Mesothelial cell of epicardium (in vitro differentiated cells): Measurements from ENCODE around the gene ARMC9. TPM values are rescaled to one million over a fixed set of nuclear protein-coding genes. Genes with fewer than 3 reads are reported as not detected.

ENCODE experiments used
- DNase-seq, 2 experiments: peaks; one replicate each; pipeline ENCODE4 v3.0.0; 2021; ENCODE audit warnings: low spot score in 2 of 2; ENCODE audit not compliant: unreplicated experiment in 2 of 2
- H3K27ac Mint-ChIP-seq: 2 replicates; pipeline ENCODE4 v1.8.0; 2021; ENCODE audit warnings: mixed read lengths
- H3K27me3 Mint-ChIP-seq: 2 replicates; pipeline ENCODE4 v1.8.0; 2021; ENCODE audit warnings: low read depth, mixed read lengths
- H3K36me3 Mint-ChIP-seq: 2 replicates; pipeline ENCODE4 v1.8.0; 2021; ENCODE audit warnings: mixed read lengths
- H3K4me1 Mint-ChIP-seq: 2 replicates; pipeline ENCODE4 v1.8.0; 2021; ENCODE audit warnings: mixed read lengths
- H3K4me3 Mint-ChIP-seq: 2 replicates; pipeline ENCODE4 v1.8.0; 2021; ENCODE audit warnings: mild to moderate bottlenecking, moderate library complexity, mixed read lengths
- H3K9me3 Mint-ChIP-seq: 2 replicates; pipeline ENCODE4 v1.8.0; 2021; ENCODE audit warnings: mixed read lengths
- total RNA-seq: library from RNA; stranded (reverse); gene quantifications from 3 replicates; pipeline ENCODE4 v1.2.1, GENCODE V29; 2021
- TF ChIP-seq, protein P1 (sequence below): fragments of 200-600 bp; sonication (generic); IDR thresholded peaks from one replicate; pipeline ENCODE4 v1.5.0; 2021; ENCODE audit warnings: antibody characterized with exemption; ENCODE audit not compliant: unreplicated experiment

ARMC9 gene
- total RNA-seq, 1 donor from 2014 or later = 52.3 TPM

DNA sequence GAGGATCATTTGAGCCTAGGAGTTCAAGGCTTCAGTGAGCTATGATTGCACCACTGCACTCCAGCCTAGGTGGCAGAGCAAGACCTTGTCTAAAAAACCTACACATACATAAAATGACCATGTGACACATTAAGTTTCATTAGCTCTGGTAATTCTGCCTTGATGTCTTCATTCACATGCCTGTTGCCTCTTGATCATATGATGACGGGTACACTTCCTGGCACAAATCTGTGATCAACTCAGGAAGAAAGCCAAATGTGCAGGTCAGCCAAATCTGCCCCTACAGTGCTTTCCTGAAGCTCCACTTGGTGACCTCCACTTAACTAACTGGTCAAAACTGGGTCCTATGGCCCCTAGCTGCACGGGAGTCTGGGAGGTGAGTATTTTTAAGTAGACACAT lies 142.7 kb downstream of the ARMC9 start:
- Mint-ChIP-seq H3K36me3 (peaks cover 13% of the 10 kb centered on the region), H3K9me3 (no peaks in the 10 kb centered on the region), H3K4me1 (peaks cover 3% of the 10 kb centered on the region), H3K4me3 (no peak overlapping the region), H3K27ac (no peak overlapping the region), H3K27me3 (no peaks in the 10 kb centered on the region)
- TF ChIP-seq, protein P1, sequence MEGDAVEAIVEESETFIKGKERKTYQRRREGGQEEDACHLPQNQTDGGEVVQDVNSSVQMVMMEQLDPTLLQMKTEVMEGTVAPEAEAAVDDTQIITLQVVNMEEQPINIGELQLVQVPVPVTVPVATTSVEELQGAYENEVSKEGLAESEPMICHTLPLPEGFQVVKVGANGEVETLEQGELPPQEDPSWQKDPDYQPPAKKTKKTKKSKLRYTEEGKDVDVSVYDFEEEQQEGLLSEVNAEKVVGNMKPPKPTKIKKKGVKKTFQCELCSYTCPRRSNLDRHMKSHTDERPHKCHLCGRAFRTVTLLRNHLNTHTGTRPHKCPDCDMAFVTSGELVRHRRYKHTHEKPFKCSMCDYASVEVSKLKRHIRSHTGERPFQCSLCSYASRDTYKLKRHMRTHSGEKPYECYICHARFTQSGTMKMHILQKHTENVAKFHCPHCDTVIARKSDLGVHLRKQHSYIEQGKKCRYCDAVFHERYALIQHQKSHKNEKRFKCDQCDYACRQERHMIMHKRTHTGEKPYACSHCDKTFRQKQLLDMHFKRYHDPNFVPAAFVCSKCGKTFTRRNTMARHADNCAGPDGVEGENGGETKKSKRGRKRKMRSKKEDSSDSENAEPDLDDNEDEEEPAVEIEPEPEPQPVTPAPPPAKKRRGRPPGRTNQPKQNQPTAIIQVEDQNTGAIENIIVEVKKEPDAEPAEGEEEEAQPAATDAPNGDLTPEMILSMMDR = no peak
- no peak for DNase-seq

DNA sequence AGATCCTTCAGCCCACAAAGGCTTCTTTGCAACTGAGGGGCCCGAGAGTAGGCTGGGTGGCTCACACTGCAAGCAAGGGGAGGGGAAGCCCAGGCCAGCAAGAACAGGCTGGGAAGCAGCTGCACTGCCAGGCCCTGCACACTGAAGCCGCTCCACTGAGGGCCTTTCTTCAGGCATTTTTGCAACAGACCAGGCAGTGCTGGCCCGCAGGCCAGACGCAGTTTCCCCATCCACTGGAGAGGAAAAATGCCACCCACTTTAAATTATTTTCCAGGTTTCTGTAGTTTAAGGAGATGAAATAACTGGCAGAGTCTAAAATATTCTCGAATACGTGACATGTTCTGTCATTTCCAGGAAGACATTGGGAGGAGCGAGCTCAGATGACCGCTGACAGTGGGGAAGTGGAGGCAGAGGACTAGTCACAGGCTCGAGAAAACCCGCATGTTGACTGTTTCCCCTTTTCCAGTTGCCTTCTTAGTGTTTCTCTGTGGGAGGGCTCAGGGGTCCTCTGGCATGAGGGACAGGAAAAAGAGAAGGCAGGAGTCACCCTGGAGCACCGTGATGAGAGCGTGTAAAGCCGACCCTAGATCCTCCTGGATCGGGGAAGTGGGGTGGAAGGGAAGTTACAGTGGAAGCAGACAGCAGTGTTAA lies 143.8 kb downstream of the ARMC9 start:
- H3K4me3 Mint-ChIP-seq = no peak overlapping the region
- H3K27me3 Mint-ChIP-seq = no peaks in the 10 kb centered on the region
- DNase-seq = no peak
- peaks cover 6% of the 10 kb centered on the region for H3K4me1 Mint-ChIP-seq
- peaks cover 15% of the 10 kb centered on the region for H3K36me3 Mint-ChIP-seq
- no peaks in the 10 kb centered on the region for H3K9me3 Mint-ChIP-seq
- H3K27ac Mint-ChIP-seq = no peak overlapping the region
- TF ChIP-seq, protein P1 = no peak

DNA sequence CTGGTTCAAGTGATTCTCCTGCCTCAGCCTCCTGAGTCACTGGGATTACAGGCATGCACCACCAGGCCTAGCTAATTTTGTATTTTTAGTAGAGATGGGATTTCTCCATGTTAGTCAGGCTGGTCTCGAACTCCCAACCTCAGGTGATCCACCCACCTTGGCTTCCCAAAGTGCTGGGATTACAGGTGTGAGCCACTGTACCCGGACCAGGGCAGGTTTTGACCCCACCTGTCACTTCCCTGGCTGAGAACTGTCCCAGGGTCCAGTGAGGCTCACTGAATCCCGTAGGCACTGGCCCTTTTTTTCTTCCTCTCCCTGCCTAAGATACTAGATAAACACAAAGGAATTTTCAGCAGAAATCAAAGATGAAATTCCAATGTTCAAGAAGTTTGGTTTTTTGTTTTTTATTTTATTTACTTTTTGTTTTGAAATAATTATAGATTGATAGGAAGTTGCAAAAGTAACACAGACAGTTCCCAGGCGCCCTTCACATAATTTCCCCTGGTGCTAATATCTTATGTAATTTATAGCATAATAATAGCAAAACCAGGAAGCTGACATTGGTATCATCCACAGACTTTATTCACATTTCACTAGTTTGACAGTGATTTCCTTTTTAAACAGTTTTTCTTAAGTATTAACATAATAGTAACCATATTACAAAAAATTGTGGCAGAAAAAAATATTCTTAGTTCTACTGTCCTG lies 144.7 kb downstream of the ARMC9 start:
- Mint-ChIP-seq H3K36me3 (peaks cover 15% of the 10 kb centered on the region), H3K4me1 (peaks cover 11% of the 10 kb centered on the region), H3K9me3 (no peaks in the 10 kb centered on the region), H3K4me3 (no peak overlapping the region), H3K27ac (no peak overlapping the region), H3K27me3 (no peaks in the 10 kb centered on the region)
- TF ChIP-seq, protein P1 = no peak
- no peak for DNase-seq

DNA sequence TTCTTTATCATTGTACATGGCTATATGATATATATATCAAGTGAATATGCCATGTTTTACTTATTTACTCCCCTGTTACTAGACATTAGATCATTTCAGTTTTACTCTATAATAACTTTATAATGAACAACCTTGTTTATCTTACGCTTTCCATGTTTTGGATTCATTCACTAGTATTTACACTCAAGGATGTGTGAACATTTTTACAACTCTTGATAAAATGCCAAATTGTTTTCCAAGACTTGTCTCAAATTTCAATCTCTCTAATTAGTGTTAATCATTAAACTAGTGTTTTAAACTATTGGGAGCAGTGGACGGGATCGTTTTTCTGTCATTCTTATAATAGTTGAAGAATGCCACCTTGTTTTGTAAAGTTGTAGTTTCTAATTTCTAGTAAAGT lies 145.6 kb downstream of the ARMC9 start:
- Mint-ChIP-seq H3K36me3 (peaks cover 20% of the 10 kb centered on the region), H3K4me3 (no peak overlapping the region), H3K9me3 (peaks cover under 1% of the 10 kb centered on the region), H3K27me3 (no peaks in the 10 kb centered on the region), H3K4me1 (peaks cover 15% of the 10 kb centered on the region), H3K27ac (no peak overlapping the region)
- DNase-seq = no peak
- TF ChIP-seq, protein P1 = no peak

DNA sequence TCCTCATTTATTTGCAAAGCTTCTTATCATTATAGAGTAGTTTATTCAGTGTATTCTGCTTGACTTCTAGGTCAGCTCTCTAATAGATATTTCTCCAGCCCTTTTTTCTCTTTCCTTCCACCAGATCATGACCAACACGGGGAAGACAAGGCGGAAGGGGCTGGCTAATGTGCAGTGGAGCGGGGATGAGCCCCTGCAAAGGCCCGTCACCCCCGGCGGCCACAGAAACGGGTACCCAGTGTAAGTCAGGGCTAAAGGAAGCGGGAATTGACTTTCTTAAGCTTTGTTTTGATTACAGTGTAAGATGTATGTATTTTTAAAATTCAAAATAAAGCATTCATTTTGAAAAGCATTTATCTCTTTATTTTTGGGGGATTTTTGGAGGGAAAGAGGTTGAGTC lies 146.4 kb downstream of the ARMC9 start:
- no peak overlapping the region for H3K27ac Mint-ChIP-seq
- H3K27me3 Mint-ChIP-seq = no peaks in the 10 kb centered on the region
- peaks cover 3% of the 10 kb centered on the region for H3K9me3 Mint-ChIP-seq
- peaks cover 15% of the 10 kb centered on the region for H3K4me1 Mint-ChIP-seq
- DNase-seq = no peak
- H3K4me3 Mint-ChIP-seq = no peak overlapping the region
- H3K36me3 Mint-ChIP-seq = peaks cover 21% of the 10 kb centered on the region
- TF ChIP-seq, protein P1 = no peak
